GM18870 (cell line): ENCODE measurements around the gene GAS7.
"Not testable (repeated sequence)": the region's sequence is repeated elsewhere in the genome, so short reads cannot be mapped to it uniquely, and the experiment has no call there.

Source experiments
- ATAC-seq: cut with Tn5 transposase; IDR thresholded peaks from one replicate; pipeline ENCODE4 v1.9.1; 2021; ENCODE audit warnings: moderate library complexity; ENCODE audit not compliant: unreplicated experiment

The GAS7 gene

DNA sequence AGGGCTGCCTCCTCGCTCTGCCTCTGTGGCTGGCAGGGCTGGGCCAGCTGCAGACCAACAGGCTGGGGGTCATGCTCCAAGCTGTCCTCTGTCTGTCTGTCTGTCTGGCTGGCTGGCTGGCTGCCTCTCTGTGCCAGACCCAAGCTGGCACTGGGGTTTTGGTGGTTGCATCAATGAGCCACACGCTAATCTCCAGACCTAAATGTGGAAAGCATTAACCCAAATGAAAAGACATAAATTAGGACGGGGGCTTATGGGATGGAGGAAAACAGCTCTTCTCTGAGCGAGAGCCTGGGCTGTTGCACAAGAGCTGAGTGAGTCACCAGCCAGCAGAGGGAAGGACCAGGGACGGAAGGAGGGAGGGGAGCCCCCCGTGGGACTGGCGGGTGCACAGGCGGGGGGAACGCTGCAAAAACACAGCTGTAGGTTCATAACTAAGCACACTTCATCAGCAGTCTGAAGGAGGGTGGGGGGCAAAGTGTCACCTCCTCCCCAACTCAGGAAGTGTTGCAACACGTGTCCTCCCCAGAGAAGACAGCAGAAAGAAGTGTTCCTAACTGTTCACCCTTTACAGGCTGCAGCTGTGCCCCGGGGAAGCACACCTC, 83.4 kb downstream of the GAS7 start:
- peak; percentile 41 for ATAC-seq

DNA sequence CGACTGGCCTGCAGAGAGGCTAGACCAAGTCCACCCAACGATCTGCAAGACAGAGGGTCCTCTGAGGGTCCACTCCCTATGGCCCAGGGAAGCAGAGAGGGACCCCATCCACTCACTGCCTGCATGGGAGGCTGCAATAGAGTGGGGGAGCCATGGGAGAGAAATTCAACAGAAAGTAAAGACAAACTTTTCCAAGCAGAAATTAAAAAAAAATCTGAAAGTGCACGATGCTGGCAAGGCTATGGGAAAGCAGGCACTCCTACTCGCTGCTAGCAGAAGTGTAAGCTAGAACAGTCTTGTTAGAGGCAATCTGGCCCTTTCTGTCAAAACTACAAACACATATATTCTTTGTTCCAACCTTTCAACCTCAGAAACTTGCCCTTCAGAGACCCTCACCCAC, 85.4 kb downstream of the GAS7 start:
- no peak for ATAC-seq

GRCh38 chr17:10111907-10112452, 86.4 kb downstream of the GAS7 start:
- ATAC-seq, result no peak

DNA sequence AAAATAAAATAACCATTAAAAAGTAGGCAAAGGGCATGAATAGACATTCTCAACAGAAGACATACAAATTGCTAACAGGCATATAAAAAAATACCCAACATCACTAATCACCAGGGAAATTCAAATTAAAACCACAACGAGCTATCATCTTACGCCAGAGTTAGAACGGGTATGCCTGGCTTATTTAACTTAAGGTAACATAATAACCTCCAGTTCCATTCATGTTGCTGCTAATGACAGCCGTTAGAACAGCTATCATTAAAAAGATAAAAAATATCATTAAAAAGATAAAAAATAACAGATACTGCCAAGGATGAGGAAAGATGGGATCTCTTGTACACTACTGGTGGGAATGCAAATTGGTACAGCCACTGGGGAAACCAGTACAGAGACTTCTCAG, 89.3 kb downstream of the GAS7 start:
- no peak for ATAC-seq

DNA sequence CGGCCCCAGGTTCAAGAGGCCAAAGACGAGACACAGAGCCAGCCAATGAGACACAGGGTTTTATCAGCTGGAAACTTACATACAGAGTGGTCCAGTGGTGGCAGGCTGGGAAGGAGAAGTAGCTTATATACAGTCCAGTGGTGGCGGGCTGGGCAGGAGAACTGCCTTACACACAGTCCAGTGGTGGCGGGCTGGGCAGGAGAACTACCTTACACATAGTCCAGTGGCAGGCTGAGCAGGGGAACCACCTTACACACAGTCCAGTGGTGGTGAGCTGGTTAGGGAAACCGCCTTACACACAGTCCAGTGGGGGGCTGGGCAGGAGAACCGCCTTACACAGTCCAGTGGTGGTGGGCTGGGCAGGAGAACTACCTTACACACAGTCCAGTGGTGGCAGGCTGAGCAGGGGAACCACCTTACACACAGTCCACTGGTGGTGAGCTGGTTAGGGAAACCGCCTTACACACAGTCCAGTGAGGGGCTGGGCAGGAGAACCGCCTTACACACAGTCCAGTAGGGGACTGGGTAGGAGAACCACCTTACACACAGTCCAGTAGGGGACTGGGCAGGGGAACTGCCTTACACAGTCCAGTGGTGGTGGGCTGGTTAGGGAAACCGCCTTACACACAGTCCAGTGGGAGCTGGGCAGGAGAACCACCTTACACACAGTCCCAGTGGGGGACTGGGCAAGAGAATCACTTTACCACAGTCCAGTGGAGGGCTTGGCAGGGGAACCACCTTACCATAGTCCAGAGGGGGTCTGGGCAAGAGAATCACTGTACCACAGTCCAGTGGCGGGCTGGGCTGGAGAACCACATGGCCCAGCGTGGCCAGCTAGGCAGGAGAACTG, 90.9 kb downstream of the GAS7 start:
- ATAC-seq, result no peak

- no peak for ATAC-seq
These were observed 92.3 kb downstream of the GAS7 start for GRCh38 chr17:10106067-10106466.

DNA sequence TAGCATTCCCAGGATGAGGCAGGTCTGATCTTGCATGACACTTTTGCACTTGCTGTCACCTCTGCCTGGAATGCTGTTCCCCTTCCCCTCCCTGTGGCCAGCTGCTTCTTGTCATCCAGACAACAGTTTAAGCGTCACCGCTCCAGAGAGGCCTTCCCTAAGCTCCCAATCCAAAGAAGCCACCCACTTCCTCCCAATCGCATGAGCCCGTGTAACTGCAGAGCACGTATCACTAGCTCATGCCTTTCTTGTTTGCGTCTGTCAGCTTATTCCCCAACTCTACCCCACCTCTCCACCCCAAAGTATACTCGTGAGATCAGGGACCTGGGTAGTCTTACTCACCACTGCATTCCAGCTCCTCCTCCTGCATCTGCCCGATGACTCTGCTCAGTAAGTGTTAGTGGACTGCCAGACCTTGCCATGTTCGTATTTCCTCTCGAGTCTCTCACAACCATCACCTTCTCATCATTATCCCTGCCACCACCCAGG, 92.8 kb downstream of the GAS7 start:
- ATAC-seq, result no peak

DNA sequence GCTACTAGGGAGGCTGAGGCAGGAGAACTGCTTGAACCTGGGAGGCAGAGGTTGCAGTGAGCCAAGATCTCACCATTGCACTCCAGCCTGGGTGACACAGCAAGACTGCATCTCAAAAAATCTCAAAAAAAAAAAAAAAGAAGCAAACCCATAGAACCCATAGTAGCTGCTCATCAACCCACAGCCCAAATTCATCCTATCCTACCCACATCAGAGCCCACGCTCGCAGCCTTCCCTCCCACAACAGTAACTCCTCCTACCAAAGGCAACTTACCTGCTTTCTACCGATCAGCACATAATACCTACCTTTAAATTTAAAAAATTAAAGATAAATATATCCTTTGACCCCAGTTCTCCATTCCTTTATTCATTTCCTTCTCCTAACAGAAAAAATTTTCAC, 94.7 kb downstream of the GAS7 start:
- ATAC-seq, result no peak

DNA sequence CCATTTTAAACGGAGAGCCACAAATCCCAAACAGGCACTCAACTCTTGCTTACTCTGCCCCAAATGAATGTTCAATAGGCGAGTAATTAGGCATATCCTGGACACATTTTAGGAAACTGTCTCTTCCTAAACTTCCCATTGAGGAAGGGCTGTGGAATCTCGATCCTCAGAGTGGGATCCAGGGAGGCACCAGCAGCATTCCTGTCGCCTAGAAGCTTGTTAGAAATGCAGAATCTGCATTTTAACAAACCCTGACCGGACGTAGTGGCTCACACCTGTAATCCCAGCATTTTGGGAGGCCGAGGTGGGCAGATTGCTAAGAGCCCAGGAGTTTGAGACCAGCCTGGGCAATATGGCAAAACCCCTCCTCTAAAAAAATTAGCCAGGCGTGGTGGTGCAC, 95.6 kb downstream of the GAS7 start:
- no peak for ATAC-seq

- ATAC-seq, result no peak
These were observed 99.3 kb downstream of the GAS7 start for GRCh38 chr17:10099051-10099571.

- no peak for ATAC-seq
These were observed 101.8 kb downstream of the GAS7 start for GRCh38 chr17:10096596-10096995.

DNA sequence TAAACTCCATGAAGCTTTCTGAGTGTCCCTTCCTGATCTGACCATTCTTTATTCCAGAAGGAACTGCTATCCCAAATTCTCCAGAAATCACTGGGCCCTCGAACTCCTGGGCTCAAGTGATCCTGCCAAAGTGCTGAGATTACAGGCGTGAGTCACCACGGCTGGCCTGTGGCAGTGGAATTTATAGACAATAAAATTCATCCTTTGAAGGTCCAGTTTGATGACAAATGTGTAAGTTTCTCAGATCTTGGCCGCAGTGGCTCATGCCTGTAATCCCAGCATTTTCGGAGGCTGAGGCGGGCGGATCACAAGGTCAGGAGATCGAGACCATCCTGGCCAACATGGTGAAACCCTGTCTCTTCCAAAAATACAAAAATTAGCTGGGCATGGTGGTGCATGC, 103.1 kb downstream of the GAS7 start:
- ATAC-seq, result not testable (repeated sequence)

- no peak for ATAC-seq
These were observed 103.6 kb downstream of the GAS7 start for GRCh38 chr17:10094797-10095196.

DNA sequence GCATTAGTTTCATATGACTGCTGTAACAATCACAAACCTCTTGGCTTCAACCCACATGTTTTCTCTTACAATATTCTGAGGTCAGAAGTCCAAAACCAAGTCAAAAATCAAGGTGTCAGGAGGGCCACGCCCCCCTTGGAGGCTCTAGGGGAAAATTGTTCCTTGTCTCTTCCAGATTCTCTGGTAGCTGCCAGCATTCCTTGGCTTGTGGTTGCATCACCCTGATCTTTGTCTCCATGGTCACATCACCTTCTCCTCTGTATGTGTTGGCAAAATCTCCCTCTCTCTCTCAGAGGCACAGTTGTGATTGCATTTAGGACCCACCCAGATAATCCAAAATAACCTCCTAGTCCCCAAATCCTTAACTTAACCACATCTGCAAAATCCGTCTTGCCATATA, 105.8 kb downstream of the GAS7 start:
- no peak for ATAC-seq

DNA sequence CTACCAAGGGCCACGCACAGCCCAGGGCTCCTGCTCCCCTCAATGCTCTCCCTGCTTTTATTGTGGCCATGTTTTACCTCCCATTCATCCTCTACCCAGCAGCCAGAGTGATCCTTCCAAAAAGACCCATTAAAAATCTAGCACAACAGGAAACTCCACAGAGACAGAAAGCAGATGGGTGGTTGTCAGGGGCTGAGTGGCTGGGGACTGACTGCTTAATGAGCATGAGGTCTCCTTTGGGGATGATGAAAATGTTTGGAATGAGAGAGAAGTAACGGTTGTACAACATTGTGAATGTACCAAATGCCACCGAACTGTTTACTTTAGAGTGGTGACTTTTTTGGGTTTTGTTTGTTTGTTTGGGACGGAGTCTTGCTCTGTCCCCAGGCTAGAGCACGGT, 107.4 kb downstream of the GAS7 start:
- no peak for ATAC-seq

- no peak for ATAC-seq
These were observed 109.1 kb downstream of the GAS7 start for GRCh38 chr17:10089196-10089804.

- ATAC-seq, result no peak
These were observed 110.0 kb downstream of the GAS7 start for GRCh38 chr17:10088444-10088843.

DNA sequence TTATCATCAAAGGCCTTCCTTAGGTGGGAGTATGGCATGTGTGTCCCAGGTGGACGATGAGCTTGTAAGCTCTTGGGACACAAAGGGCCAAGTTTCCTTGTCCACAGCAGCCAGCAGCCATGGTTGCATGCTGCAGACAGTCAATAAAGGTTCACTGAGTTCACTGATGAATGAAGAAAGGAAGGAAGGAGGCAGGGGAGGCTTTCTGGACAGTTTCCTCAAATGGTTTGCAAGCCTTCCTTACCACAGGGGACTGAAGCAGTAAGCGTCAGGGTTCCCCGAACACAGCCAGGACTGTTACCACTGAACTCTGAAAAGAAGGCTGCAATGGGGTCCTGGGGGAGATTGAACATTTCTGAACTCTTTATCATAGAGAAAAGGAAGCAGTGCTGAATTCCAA, 111.1 kb downstream of the GAS7 start:
- no peak for ATAC-seq

- ATAC-seq, result no peak
These were observed 114.5 kb downstream of the GAS7 start for GRCh38 chr17:10083864-10084263.

GRCh38 chr17:10082795-10083194, 115.6 kb downstream of the GAS7 start:
- no peak for ATAC-seq

DNA sequence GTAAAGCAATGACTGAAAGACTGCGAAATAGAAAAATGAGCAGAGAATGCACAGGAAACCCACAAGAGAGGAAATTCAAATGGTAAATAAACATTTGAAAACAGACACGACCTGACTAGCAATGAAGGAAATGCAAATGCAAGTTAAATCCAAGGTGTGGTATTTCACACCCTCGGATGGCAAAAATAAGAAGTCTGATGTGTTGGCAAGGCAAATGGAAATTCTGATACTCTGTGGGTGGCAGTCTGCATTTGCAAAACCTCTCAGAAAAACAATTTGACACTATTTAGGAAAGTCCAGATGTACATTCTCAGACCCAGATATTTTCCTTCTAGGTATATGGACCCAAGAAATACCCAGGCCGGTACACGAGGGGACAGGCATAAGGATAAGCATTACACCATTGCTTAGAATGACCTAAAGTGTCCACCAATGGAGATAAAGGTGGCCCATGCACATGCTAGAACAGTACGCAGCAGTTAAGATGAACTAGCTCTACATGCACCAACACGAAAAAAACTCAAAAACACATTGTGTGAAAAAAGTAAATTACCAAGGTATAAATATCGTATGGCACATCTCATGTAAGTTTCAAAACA, 116.7 kb downstream of the GAS7 start:
- no peak for ATAC-seq
